HG02852 (cell line): ENCODE measurements around the gene FDX1.

ENCODE experiments used
- ATAC-seq: cut with Tn5 transposase; IDR thresholded peaks from one replicate; pipeline ENCODE4 v1.9.1; 2021; ENCODE audit warnings: mild to moderate bottlenecking, moderate library complexity; ENCODE audit not compliant: unreplicated experiment

FDX1 gene

GRCh38 chr11:110431051-110431672 lies 1.4 kb downstream of the FDX1 start:
- ATAC-seq, result peak; percentile 0

GRCh38 chr11:110431674-110432073 lies 1.9 kb downstream of the FDX1 start:
- no peak for ATAC-seq

- ATAC-seq, result no peak
These were observed 3.1 kb downstream of the FDX1 start for GRCh38 chr11:110432713-110433392.

- ATAC-seq, result no peak
These were observed 3.9 kb downstream of the FDX1 start for GRCh38 chr11:110433393-110434333.

GRCh38 chr11:110434952-110435779 lies 5.4 kb downstream of the FDX1 start:
- ATAC-seq, result no peak

- no peak for ATAC-seq
These were observed 6.3 kb downstream of the FDX1 start for GRCh38 chr11:110435780-110436717.

GRCh38 chr11:110438017-110438416 lies 8.3 kb downstream of the FDX1 start:
- ATAC-seq, result no peak

GRCh38 chr11:110445437-110445836 lies 15.7 kb downstream of the FDX1 start:
- ATAC-seq, result no peak

- no peak for ATAC-seq
These were observed 16.3 kb downstream of the FDX1 start for GRCh38 chr11:110446061-110446460.

GRCh38 chr11:110446594-110446993 lies 16.8 kb downstream of the FDX1 start:
- no peak for ATAC-seq

GRCh38 chr11:110447343-110447742 lies 17.6 kb downstream of the FDX1 start:
- ATAC-seq, result no peak

GRCh38 chr11:110447897-110448745 lies 18.4 kb downstream of the FDX1 start:
- no peak for ATAC-seq

- no peak for ATAC-seq
These were observed 20.5 kb downstream of the FDX1 start for GRCh38 chr11:110450246-110450645.

- ATAC-seq, result no peak
These were observed 23.0 kb downstream of the FDX1 start for GRCh38 chr11:110452720-110453119.

- peak; percentile 79 for ATAC-seq
These were observed 24.1 kb downstream of the FDX1 start for GRCh38 chr11:110453684-110454354.

GRCh38 chr11:110454609-110455008 lies 24.9 kb downstream of the FDX1 start:
- ATAC-seq, result peak; percentile 51

GRCh38 chr11:110455718-110456117 lies 26.0 kb downstream of the FDX1 start:
- peak; percentile 51 for ATAC-seq

- ATAC-seq, result no peak
These were observed 33.4 kb downstream of the FDX1 start for GRCh38 chr11:110463153-110463552.
